Epithelial cell of esophagus (primary cell): ENCODE data around the gene AP4E1.
"Not testable (repeated sequence)": the region's sequence is repeated elsewhere in the genome, so short reads cannot be mapped to it uniquely, and the experiment has no call there.

ENCODE experiments used
- DNase-seq: peaks from one replicate; pipeline ENCODE4 v3.0.0; 2010; ENCODE audit warnings: low read depth
- H3K4me3 ChIP-seq: 2 replicates; pipeline ENCODE4 v1.5.1; 2011; ENCODE audit warnings: mild to moderate bottlenecking, low read length, control low read depth
- TF ChIP-seq, protein P1 (sequence below): IDR thresholded peaks from 2 replicates; pipeline ENCODE4 v1.5.1; 2011; ENCODE audit warnings: low read depth, mild to moderate bottlenecking, low read length, control low read depth, inconsistent platforms; ENCODE audit not compliant: insufficient read depth; ENCODE audit errors: missing control alignments

Gene AP4E1

GRCh38 chr15:50888054-50888453 is 20.4 kb upstream of the AP4E1 start:
- no peak overlapping the region for H3K4me3 ChIP-seq
- TF ChIP-seq, protein P1, sequence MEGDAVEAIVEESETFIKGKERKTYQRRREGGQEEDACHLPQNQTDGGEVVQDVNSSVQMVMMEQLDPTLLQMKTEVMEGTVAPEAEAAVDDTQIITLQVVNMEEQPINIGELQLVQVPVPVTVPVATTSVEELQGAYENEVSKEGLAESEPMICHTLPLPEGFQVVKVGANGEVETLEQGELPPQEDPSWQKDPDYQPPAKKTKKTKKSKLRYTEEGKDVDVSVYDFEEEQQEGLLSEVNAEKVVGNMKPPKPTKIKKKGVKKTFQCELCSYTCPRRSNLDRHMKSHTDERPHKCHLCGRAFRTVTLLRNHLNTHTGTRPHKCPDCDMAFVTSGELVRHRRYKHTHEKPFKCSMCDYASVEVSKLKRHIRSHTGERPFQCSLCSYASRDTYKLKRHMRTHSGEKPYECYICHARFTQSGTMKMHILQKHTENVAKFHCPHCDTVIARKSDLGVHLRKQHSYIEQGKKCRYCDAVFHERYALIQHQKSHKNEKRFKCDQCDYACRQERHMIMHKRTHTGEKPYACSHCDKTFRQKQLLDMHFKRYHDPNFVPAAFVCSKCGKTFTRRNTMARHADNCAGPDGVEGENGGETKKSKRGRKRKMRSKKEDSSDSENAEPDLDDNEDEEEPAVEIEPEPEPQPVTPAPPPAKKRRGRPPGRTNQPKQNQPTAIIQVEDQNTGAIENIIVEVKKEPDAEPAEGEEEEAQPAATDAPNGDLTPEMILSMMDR: no peak
- no peak for DNase-seq

- no peak for DNase-seq
- no peak overlapping the region for H3K4me3 ChIP-seq
- TF ChIP-seq, protein P1: no peak
Observed at GRCh38 chr15:50889589-50889988, 18.9 kb upstream of the AP4E1 start.

- TF ChIP-seq, protein P1: no peak
- no peak for DNase-seq
- H3K4me3 ChIP-seq: no peak overlapping the region
Observed at GRCh38 chr15:50890751-50891150, 17.7 kb upstream of the AP4E1 start.

DNA sequence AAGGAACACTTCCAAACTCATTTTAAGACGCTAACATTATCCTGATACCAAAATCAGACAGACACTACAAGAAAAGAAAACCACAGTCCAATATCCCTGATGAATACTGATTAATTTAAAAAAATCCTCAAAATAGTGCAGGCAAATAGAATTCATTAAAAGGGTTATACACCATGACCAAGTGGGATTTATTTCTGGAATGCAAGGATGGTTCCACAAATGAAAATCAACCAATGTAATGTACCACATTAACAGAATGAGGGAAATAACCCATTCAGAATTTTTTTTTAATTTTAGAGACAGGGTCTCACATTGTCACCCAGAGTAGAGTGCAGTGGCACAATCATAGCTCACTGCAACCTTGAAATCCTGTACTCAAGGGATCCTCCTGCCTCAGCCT is 17.3 kb upstream of the AP4E1 start:
- H3K4me3 ChIP-seq: no peak overlapping the region
- TF ChIP-seq, protein P1: no peak
- DNase-seq: no peak

- DNase-seq: no peak
- TF ChIP-seq, protein P1: no peak
Observed at GRCh38 chr15:50893976-50894375, 14.5 kb upstream of the AP4E1 start.

GRCh38 chr15:50901390-50901789 is 7.1 kb upstream of the AP4E1 start:
- not testable (repeated sequence) for DNase-seq, H3K4me3 ChIP-seq

More at GRCh38 chr15:50893976-50894375, 14.5 kb upstream of the AP4E1 start:
- H3K4me3 ChIP-seq: no peak overlapping the region

DNA sequence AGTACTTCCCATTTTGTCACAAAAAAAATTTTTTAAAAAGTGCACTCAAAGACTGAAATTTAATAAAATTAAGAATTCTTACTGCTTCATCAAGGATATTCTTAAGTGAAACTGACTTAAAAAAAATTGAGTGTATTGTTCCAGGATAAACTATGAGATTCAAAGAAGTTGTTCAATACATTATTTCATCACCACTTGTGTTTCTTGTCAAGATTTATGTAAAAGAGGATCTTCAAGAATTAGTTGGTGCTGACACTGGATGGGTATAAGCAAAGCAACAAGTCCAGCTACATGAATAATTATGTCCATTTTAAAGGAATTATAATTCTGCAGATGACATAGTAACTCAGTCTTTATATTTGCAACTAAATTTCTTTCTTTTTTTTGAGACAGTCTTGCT is 4.3 kb upstream of the AP4E1 start:
- TF ChIP-seq, protein P1: no peak
- no peak overlapping the region for H3K4me3 ChIP-seq
- DNase-seq: no peak
